Epithelial cell of esophagus (primary cell): ENCODE results near the gene PDCD2.
"Not testable (repeated sequence)": the region's sequence is repeated elsewhere in the genome, so short reads cannot be mapped to it uniquely, and the experiment has no call there.

Experiments
- DNase-seq: peaks from one replicate; pipeline ENCODE4 v3.0.0; 2010; ENCODE audit warnings: low read depth
- H3K4me3 ChIP-seq: 2 replicates; pipeline ENCODE4 v1.5.1; 2011; ENCODE audit warnings: mild to moderate bottlenecking, low read length, control low read depth
- CTCF ChIP-seq: IDR thresholded peaks from 2 replicates; pipeline ENCODE4 v1.5.1; 2011; ENCODE audit warnings: low read depth, mild to moderate bottlenecking, low read length, control low read depth, inconsistent platforms; ENCODE audit not compliant: insufficient read depth; ENCODE audit errors: missing control alignments

PDCD2 gene

GRCh38 chr6:170529839-170530469, 54.5 kb downstream of the PDCD2 start:
- DNase-seq = peak; percentile 70
- peak; percentile 98 for TF ChIP-seq CTCF
- H3K4me3 ChIP-seq = no peak overlapping the region

GRCh38 chr6:170527995-170528394, 56.4 kb downstream of the PDCD2 start:
- DNase-seq, H3K4me3 ChIP-seq: not testable (repeated sequence)

GRCh38 chr6:170525795-170526194, 58.6 kb downstream of the PDCD2 start:
- no peak overlapping the region for H3K4me3 ChIP-seq
- TF ChIP-seq CTCF = no peak
- DNase-seq = no peak
